ENCODE measurements around the gene CEP83.
"Not testable (repeated sequence)": the region's sequence is repeated elsewhere in the genome, so short reads cannot be mapped to it uniquely, and the experiment has no call there.

CEP83 gene

DNA sequence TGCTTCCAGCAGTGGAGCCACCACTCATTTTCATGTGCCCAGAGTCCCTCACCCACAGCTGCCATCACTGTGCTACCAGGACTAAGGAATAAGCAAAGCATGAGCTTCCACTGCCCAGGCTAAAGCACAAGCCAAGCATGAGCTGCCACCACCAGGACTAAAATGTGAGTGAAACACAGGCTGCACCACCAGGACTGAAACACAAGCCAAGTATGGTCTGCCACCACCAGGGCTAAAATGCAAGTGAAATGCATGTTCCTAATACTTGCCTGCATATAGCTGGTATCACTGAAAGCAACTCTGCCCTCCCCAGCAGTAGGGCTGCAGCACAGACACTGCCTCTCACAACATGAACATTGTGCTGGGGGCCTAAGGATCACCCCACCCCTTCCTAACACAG lies 30.0 kb downstream of the CEP83 start:
- no peak for DNase-seq

DNA sequence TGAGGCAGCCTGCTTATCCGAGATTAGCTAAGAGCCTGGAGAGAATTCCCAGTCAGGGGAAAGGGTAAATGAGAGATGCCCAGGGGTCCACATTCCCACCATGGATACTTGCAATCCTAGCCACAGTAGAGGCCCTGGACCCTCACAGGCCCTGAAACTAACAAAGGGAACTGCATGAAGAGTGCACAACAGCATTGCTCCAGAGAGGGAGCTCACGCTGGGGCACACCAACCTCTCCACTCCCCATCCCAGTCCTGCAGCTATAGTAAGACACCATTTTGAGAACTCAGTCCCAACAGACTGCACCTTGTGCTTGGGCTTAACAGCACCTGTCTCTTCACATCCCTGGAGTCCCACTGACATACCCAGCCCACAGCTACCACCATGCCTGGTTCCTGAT lies 30.5 kb downstream of the CEP83 start:
- DNase-seq = no peak

DNA sequence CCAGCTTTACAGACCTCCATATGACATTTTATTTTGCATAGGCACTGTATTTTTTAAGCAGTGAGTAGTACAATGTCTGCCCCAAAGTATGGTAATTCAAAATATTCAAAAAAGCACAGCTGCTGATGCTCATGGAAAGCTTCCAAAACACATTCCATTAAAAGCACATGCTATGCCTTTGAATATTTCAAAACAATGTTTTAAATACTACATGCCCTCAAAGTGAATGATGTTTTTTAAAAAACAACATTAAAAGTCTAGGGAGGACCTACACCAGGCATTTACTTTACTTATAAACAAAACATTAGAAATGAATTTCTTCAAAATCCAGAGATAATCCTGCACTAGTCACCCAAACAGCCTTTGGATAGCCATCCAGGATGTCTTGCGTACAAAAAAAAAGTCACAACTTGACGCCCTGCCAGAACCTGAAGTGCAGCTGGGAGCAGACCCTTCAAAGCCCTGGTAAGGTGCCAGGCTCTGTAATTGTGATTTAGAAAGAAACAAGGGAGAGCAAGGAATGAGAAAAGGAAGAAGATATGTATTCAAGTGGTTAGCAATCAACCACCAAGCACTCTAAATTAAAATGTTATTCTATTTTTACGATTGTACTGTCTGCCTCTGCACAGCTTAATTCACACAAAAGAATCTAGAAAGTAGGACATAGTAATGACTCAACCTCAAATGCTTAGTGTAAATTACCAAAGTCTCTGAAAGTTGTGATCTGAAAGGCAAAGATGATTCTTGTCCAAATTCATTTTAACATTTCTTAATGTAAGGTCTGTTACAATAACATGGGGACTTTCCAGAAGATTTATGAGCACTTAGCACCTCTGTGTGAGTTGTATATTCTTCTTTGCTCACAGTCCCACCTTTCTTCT lies 31.9 kb downstream of the CEP83 start:
- DNase-seq = peak; percentile 81

DNA sequence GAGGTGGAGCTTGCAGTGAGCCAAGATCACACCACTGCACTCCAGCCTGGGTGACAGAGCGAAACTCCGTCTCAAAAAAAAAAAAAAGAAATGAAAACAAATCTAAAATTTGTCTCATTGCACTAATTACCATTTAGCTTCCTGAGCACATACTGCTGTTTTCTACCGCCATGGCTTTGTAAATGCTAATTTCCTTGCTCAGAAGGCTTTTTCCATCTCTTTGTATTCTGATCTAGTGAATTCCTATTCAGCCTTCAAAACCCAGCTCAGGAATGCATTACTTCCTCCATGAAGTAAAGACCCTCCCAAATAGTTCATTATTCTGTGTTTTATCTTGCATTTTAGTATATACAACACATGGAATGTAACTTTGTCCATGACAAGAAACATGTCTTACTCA lies 33.6 kb downstream of the CEP83 start:
- no peak for DNase-seq

DNA sequence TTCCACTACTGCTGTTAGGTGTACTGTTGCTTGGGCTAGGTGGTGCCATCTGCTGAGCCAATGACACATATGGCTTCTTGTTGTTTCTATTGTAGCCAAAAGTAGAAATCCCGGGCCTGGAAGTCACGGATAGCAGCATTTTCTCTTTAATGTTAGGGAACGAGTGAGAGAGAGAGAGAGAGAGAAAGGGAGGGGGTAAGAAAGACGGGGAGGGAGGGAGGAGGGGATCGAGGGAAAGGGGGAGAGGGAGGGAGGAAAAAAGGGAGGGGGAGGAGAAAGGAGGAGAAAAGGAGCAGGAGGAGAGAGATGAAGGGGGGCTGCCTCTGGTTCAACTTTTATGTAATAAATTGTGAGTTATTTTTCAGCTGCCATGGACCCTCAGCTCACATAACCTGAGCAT lies 34.8 kb downstream of the CEP83 start:
- DNase-seq = not testable (repeated sequence)

DNA sequence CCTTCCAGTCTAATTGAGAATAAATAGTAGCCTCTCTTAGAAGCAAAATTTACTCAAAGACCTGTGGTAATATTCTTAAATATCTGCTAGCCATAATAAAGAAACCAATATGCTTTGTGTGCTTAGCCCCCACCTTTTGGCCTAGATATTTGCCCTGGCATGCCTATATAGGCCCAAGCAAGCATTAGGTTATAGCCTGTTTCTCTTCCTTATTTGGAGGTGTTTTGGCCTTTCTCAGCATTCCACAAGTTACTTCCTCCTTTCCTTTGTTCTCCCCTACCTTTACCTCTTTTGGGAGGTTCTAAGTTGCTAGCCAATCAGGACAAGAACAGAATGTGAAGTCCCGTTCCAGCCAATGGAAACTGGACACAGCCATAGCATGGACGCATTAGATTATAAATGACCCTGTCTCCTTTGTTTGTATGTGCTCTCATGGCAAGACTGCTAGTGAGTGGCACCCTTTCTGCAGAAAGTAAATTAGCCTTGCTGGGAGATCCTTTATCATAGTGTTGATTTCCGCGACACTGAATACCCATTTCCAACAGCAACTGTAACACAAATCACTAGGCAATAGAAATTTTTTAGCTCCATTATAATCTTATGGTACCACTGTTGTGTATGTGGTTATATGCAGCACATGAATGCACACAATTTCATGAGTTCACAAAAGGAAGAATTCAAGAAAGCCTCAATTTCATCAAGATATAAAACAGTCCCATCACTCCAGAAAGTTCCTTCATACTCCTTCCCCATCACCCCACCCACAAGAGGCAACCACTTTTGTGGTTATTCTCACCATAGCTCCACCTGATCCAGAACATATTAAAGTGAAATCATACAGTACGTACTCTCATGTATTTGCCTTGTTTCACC lies 37.6 kb downstream of the CEP83 start:
- no peak for DNase-seq

DNA sequence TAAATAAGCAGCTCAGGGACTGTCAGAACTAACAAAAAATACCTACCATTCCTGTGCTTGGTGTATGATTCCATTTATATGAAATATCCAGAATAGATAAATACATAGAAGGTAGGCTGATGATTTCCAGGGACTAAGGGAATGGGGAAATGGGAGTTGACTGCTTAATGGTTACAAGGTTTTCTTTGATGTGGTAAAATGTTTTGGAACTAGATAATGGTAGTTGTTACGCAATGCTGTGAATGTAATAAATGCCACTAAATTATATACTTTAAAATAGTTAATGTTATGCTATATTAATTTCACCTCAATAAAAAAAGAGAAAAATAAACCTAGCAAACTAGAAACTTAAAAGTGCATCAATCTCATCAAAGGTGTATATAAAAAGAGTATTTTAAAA lies 41.1 kb downstream of the CEP83 start:
- no peak for DNase-seq

DNA sequence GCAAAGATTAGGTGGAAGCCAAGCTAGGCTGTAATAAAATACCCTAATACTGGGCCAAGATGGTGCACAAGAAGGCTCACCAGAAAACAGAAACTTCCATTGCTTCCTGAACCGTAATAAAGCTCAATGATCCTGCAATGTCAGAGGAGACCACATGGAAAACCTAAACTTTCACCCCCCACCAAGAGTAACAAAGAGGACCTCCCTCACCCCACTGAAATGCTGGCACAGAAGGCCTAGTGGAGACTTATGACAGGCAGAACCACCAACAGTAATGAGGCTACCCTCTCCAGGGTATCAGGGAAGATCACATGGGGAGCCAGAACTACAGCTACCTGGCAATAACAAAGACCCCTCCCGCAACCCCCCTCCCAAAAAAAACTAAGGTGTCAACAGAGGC lies 43.1 kb downstream of the CEP83 start:
- no peak for DNase-seq

DNA sequence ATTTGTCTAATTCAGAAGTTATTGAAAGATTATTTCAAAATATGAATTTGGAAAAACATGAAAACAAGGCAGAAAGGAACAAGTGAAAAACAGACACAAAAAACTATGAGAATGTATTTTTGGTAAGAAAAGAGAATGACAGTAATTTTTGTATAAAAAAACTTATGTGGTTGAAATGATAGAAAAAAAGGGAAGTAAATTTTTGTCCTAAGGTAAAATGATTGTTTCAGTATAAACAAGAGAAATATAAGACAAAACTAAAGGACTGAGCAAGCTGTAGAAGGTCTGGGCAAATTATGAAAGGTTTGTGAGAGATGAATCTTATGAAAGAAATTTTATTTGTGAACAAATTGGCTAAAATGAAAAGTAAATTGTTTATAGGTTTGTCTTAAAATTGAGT lies 44.6 kb downstream of the CEP83 start:
- DNase-seq = no peak

DNA sequence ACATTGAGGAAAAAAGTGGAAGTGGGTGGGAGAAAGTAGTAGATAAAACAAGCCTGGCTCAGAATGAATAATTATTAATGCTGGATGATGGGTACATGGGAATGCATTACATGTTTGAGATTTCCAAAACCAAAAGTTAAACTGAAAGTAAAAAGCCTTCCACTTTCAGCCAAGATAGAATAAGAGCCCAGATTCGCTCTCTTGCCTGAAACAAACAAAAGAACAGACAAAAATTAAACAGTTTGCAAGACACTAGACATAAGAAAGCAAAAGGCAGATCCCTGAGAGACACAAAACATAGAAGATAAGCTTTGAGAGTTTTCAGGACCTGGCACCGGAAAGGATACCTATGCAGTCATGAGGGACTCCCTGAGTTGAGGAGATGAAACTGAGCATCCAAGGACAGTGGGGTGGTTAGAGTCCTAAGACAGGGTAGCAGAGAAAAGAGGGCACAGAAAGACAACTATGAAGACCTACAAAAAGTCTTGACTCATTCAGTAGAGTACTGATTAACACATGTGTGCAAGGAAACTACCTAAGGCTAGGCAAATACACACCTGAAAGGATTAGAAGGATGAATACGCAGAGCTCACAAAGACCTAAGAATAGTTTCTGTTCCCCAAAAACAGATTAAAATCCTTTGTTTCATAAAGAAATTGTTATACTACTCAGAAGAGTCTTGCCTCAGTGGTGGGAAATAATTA lies 54.1 kb downstream of the CEP83 start:
- no peak for DNase-seq

DNA sequence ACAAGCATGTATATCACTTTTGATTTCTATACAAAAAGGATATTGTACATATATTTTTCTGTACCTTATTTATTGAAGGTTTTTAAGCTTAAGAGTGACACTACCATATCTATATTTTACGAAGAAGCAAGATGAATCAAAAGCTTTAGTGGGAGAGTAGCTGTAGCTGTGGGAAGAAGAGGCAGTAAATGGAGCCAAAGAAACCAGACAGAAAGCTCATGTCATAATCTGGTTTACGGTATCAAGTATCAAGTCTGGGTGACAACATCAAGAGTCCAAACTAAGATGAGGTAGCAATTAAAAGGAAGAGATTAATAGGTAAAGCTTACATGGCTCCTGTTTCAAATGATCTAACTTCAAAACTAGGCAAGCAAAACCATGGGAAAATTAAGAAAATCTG lies 54.8 kb downstream of the CEP83 start:
- DNase-seq = no peak

DNA sequence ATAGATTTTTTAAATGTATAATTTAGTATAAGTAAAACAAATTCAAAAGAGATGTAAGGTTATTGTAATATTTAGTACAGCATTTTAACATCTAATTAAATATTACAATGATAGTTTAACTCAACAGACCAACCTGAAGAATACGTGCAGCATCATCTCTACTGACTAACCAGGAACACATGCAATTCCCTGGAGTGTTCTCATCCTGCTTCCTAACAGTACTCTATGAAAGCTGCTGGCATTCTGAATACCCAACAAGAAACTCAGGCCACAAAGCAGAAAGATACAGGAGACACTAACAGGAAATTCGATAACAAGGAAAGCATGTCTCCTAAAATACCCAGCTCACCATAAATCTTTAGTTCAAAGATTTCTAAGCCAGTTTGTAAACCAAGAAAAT lies 58.3 kb downstream of the CEP83 start:
- no peak for DNase-seq

DNA sequence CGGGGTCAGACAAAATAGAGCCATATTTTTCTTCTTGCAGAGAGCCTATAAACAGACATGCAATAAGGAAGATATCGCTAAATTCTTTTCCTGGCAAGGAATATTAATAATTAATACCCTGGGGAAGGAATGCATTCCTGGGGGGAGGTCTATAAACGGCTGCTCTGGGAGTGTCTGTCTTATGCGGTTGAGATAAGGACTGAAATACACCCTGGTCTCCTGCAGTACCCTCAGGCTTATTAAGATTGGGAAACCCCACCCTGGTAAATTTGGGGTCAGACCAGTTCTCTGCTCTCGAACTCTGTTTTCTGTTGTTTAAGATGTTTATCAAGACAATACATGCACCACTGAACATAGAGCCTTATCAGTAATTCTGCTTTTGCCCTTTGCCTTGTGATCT lies 61.0 kb downstream of the CEP83 start:
- DNase-seq = not testable (repeated sequence)

DNA sequence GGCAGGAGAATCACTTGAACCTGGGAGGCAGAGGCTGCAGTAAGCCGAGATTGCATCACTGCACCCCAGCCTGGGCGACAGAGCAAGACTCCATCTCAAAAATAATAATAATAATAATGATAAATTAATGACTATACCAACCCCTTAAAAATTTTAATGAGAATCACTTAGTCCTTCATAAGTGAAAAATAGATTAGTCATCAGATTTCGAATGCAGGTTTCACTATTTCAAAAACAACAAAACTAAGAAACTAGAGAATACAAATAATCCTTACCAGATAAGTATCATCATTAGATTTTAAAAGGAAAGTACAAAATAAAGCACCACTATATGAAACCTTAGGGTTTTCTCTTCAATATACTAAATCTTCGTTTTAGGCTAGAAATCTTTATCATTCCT lies 62.3 kb downstream of the CEP83 start:
- DNase-seq = no peak

DNA sequence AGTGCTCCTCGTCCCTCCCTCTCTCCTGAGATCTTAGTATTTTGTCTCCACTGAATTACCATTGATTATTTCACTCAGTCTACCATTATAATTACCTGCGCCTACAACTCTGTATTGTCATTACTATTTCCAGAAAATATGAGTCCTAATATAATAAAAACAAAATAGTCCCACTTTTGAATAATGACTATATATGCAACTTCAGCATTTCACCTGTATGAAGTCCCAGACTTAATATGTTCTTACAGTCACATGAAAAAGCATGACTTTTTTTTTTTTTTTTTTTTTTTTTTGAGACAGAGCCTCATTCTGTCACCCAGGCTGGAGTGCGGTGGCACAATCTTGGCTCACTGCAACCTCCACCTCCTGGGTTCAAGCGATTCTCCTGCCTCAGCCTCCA lies 63.7 kb downstream of the CEP83 start:
- DNase-seq = not testable (repeated sequence)

DNA sequence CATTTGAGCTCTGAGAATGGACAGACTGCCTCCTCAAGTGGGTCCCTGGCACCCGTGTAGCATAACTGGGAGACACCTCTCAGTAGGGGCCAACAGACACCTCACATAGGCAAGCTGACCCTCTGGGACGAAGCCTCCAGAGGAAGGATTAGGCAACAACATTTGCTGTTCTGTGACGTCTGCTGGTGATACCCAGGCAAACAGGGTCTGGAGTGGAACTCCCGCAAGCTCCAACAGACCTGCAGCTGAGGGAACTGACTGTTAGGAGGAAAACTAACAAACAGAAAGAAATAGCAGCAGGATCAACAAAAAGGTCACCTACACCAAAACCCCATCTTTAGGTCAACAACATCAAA lies 69.6 kb downstream of the CEP83 start:
- DNase-seq = no peak

DNA sequence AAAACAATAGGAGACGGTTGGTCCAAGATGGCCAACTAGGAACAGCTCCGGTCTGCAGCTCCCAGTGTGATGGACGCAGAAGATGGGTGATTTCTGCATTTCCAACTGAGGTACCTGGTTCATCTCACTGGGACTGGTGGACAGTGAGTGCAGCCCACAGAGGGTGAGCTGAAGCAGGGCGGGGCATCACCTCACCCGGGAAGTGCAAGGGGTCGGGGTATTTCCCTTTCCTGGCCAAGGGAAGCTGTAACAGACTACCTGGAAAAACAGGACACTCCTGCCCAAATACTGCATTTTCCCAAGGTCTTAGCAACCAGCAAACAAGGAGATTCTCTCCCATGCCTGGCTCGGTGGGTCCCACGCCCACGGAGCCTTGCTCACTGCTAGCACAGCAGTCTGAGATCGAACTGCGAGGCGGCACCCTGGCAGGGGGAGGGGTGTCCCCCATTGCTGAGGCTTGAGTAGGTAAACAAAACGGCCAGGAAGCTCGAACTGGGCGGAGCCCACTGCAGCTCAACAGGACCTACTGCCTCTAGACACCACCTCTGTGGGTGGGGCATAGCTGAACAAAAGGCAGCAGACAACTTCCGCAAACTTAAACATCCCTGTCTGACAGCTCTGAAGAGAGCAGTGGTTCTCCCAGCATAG lies 70.1 kb downstream of the CEP83 start:
- peak; percentile 9 for DNase-seq

DNA sequence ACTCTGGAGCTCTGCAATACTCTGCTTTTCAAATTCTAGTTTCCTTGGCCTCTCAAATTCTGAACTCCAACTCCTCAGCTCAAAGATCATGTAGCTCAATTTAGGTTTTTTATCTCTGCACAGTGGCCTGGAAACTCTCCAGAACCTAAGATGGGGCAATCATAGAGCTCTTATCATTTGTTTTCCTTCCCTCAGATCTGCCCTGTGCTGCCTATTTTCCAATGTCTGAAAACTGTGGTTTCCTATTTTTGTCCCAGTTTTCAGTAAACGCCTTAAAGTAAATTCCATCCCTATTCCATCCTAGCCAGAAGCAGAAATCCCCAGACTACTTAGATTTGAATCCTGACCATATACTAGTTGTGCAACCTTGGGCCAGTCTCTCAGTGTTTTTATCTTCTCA lies 73.2 kb downstream of the CEP83 start:
- DNase-seq = no peak

DNA sequence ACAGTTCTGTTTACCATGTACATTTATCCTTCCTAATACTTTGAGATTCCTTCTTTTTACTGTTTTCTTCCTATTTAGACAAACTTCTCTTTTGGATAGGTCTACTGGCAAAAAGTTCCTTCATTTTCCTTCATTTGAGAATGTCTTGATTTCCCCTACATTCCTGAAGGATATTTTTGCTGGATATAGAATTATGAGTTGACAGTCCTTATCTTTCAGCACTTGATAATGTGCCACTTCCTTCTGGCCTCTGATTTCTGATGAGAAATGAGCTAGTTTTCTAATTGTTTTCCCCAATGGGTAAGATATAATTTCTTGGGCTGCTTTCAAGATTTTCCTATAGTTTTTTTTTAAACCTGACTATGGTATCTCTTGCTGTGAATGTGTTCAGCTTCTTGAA lies 75.6 kb downstream of the CEP83 start:
- no peak for DNase-seq

DNA sequence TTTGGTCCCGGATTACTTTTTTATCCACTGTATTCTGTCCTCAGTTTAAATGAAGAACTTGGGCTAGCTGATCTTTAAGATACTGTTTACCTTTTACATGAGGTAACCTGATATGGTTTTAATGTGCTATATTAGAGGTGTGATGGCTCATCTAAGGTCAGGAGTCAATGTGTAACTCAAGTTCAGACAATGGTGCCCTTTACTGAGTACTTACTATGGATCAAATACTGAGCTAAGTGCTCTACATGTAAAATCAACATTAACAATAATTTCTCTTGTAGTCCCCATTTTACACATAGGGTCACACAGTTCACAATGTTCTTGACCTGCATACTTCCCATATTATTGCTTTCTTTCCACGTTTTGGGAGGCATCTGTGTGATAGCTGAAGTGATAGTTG lies 79.2 kb downstream of the CEP83 start:
- no peak for DNase-seq

DNA sequence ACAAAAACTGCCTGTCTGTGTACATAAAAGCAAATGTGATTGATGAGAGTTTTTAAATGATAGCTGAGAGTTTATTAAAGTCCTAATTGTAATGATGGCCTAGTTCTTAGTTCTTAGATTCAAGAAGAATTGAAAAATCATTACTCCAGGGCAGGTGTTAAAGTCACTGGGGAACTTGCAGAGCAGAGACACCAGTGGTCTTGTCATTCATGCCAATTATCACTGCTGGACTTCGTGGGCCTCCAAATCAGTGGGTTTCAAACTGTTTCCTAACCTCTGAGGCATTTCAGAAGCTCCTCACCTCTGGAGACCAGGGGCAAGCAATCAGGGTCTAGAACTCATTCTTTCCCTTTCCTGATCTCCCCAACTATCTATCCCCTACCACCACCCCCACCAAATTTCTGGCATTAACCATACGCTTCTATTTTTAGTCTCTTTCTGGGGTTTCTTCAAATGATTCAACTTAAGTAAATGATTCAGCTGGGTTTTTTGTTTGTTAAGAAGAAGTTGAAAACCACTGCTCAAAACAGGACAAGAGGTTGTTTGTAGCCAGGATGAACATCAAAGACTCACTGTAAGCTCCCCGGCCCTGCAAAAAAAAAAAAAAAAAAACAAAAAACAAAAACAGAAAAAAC lies 80.1 kb downstream of the CEP83 start:
- no peak for DNase-seq

DNA sequence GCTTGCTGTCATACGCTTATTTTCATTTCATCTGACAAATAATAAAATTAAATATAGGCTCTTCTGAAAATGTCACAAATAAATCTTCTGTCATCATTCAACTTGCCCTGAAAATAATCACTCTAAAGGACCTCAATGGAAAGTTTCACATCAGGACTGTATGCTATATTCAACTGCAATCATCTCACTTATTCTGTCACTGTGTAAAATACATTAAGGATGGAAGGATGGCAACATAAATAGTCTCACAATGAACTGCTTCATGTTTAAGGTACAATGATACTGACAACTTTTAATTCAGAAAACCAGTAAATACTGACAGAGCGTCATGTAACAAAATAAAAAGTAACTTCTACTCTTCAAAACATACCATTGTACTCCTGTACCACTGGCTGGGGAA lies 82.1 kb downstream of the CEP83 start:
- no peak for DNase-seq

DNA sequence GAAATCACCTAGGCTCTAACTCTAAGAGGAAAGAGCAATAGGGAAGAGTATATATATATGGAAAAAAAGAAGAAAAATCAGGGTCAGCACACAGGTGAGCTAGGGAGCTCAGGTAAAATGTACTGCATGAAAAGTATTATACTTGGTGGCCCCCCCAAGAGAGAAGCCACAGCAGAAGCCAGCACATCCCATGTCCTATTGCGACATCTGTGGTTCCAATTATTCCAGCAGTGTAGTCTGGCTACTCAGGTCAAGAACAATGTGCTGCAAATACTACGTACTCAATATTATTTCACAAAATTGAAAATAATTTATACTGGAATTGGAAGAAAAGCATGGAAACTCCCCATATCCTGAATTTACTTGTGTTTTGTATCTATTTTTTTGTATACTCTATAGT lies 85.5 kb downstream of the CEP83 start:
- no peak for DNase-seq
